GM18868 (cell line): Measurements from ENCODE around the gene IFNK.
A peak's percentile ranks its signal among the peaks of the same experiment; 100 is the strongest.

ENCODE experiments used
- ATAC-seq: cut with Tn5 transposase; IDR thresholded peaks from one replicate; pipeline ENCODE4 v1.9.1; 2021; ENCODE audit warnings: mild to moderate bottlenecking, moderate library complexity; ENCODE audit not compliant: unreplicated experiment

IFNK gene

DNA sequence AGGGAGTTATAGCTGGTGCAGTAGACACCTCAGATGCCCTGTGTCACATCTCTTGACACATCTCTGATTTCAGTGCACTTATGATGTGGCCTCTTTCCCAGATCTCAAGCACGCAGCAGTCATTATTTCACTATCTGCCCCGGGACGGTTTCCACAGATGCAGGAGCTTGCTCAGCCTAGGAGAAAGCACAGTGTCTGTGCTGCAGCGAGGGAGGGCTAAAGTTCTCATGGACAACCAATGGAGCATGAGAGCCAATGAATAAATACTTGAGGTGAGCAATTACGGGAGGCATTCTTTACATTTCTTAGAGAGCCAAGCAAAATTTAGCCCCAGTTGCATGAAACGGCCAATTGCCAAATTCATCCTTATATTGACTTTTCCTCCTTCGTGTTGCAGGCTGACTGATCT, 12.9 kb downstream of the IFNK start:
- no peak for ATAC-seq

GRCh38 chr9:27537756-27538155, 13.7 kb downstream of the IFNK start:
- no peak for ATAC-seq

- ATAC-seq = no peak
These were observed 14.6 kb downstream of the IFNK start for GRCh38 chr9:27538647-27539046.

DNA sequence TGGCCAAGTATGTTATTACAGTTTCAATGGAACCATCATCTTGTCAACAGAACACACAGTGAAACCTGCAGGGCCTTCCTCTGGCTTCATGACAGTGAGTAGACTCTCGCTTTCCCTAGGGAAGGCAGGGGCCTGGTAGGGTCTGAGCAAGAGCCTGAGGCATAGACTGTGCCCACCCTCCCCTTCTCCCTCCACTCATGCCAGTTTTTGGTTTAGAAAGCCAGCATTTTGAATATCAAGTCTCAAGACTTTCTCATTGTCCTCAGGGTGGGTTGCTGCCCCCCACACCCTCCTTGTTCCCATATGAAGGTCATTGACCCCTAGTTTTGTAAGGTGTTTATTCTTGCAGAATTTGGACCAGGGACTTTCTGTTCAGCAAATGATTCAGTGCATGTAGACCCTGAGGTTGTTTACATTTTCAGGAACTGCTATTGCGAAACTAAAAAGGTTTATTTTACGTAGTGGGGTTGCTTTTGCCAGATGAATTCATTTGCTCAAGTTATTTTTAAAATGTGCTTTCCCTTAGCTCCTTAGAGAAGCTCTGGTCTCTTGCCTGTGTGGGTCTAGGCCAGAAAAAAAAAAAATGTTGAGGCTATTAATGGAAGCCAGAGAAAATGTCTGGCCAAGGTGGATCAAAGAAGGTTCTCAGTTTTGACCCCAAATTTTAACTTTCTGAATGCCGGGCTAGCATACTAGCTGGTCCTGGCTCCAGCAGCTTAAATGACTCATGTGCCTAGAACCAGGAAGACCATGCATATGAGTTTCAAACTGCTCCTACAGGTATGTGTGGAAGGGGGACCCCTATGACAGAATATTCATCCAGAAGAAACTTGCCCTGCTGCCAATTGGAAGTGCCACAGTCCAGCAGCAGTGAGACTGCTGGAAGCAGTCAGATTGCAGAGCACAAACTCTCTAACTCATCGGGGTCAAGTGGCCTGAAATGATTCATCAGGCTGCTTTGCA, 15.7 kb downstream of the IFNK start:
- peak; percentile 58 for ATAC-seq

- ATAC-seq = no peak
These were observed 16.4 kb downstream of the IFNK start for GRCh38 chr9:27540502-27540901.

DNA sequence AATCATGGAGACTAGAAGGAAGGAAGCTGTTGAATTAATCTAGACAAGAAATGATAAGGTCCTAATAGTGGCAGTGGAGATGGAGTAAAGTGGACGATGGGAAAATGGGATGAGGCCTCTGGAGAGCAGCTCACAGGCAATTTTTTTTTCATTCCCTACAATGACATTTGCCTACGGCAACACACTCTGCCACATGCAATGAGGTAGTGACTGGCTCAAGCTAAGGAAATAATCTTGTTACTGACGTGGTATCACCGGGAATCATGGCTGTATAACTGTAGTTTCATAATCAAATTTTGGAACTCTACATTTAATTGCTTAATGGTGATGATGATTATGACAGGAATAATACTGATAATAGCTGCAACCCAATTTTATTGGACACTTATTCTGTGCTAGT, 17.6 kb downstream of the IFNK start:
- ATAC-seq = no peak

- ATAC-seq = no peak
These were observed 18.4 kb downstream of the IFNK start for GRCh38 chr9:27542508-27542907.

DNA sequence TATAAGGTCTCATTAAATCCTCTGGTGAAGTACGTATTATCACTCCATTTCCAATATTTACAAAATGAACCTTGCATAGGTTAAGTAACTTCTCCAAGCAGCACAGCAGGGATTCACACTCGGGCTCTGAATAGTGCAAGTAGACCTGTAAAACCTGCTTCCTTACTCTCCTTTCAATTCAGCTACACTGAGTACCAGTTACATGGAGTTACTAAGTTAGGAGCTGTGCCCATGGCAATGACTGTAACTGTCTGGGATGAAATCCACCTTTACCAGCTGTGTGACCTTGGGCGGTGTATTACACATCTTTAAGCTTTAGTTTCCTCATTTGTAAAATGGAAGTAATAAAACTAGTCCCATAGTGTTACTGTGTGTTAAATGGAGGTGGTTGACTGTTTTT, 21.4 kb downstream of the IFNK start:
- no peak for ATAC-seq

DNA sequence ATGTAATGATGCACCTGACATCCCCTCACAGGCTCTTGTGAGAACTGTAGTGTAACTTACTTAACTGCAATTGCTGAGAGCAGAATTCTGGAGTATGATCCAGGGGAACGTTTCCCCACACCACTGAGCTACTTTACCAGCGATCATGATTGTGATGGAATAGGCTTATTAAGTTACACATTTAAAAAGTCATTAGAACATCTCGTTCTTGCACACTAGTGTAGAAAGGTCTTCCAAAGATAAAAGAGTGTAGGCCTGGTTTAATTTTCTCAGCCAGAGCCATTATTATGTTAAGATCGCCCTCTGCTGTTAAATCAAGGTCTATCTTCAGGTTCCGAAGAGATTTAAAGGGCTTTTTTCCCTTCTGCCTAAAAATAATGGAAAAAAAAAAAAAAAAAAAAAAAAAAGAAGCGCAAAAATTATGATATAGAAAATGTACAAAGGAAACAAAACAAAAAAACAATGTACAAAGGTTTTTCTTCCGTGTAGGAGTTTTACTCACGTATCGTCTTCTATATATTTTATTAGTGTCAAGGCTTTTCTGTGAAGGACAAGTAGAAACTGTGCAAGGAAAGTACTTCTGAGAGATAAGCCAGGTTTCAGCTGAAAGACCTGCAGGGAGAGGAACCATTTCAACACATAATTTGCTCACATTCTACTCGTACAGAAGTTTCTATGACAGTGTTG, 24.1 kb downstream of the IFNK start:
- peak; percentile 59 for ATAC-seq

DNA sequence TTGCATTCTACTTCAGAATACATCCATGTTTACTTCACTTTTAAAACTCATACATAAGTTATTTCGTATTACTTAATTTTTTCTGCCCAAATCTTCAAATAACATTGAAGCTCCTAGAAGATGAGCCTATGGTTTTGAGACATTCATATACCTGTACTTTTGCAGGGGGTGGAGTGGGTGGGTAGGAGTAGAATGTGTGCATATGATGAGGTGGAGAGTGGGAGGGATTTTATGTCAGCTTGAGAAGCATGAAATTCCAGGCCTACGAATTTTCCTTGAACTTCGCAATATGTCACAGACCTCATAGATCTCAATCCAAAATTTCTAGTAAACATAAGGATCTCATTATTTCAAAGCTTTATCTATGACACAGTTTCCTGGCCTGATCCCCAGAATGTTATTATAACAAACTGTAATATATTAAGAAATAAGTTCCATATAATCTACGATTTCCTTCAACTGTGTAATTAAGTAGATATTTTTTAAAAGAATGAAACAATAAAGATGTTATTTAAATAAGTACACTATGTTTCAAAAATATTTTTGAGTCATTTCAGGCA, 25.2 kb downstream of the IFNK start:
- no peak for ATAC-seq

GRCh38 chr9:27554712-27555111, 30.6 kb downstream of the IFNK start:
- ATAC-seq = no peak

DNA sequence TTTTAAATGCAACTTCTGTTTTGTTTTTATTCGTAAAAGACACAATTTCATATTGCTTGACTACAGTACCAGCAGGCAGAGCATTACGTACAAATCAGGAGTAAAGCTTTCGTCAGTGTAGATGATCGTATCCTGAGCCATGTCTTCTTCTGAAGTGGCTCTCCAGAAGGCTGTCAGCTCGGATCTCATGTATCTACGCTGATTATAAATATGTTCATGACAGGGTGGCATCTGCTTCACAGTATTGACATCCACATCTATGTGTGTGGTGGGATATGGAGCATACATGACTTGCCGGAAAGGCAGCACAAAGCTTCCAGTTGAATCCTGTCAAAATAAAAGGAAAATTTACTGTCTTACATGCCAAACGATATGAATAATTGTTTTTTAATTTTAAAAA, 32.4 kb downstream of the IFNK start:
- ATAC-seq = no peak

DNA sequence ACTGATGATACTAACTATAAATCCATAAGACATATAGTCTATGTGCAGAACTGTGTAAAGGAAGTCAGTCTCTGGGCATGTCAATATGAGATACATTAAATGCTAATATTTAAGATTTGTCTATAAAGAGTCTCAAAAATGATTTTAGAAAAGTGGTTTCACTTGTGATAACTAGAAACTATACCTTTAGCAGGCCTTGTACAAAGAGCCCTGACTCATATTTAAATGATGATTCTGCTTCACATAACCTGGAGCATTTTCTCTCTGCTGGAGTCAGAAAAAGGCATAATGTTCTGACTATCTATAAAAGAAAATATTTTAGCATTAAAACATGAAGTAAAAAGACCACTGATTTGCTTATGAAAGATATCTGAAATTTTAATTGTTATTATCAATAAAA, 34.2 kb downstream of the IFNK start:
- ATAC-seq = peak; percentile 31

GRCh38 chr9:27560457-27560856, 36.4 kb downstream of the IFNK start:
- no peak for ATAC-seq

DNA sequence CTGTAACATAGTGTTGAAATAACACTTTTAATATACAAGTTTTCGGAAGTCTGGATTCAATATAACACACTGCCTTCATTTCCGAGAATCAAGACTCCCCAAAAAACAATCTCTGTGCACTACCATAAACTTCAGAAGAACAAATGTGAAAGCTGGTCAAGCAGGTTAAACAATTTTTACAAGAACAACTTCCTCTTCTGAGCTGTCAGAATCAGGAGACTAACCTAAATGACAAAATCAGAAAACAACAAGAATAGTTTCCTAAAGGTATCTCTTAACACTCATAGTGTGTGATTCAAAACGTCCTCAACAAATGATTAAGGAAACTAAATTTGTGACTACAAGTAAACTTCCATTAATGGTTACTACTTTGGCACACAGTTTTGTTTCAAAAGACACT, 37.6 kb downstream of the IFNK start:
- peak; percentile 75 for ATAC-seq

GRCh38 chr9:27563738-27564430, 39.8 kb downstream of the IFNK start:
- peak; percentile 13 for ATAC-seq

DNA sequence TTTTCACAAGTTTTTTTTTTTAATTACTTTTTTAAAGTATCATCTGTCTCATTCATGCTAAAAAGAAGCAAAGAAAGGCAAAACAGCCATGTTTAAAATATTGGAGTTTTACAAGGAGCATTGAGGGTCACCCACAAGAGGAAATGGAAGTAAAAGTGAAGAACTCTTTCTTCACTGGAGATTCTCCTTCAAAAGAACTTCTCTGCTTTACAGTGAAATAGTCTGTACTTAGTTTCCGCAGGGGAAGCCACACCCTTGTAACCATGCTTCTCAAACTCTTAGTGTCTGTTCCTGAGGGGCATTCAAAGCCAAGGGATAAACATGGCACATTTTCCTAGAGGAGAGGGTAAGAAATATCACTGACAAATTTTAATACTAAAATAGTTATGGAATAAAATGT, 40.6 kb downstream of the IFNK start:
- ATAC-seq = peak; percentile 46

- no peak for ATAC-seq
These were observed 41.6 kb downstream of the IFNK start for GRCh38 chr9:27565696-27566095.

GRCh38 chr9:27566118-27566517, 42.0 kb downstream of the IFNK start:
- ATAC-seq = no peak

DNA sequence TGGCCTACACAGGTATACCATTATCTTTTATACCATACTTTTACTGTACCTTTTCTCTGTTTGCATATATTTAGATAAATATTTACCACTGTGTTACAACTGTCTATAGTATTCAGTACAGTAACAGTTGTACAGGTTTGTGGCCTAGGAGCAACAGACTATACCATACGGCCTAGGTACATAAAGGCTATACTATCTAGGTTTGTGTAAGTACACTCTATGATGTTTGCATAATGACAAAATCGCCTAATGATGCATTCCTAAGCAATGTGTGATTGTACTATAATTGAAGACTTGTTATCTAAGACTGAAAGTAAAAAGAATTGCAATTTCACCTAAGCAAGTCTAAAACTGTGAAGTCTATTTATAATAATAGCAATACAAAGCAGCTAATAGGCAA, 45.3 kb downstream of the IFNK start:
- ATAC-seq = no peak

GRCh38 chr9:27571011-27571410, 46.9 kb downstream of the IFNK start:
- no peak for ATAC-seq
